ENCODE data around the gene PTPRM.

The PTPRM gene

DNA sequence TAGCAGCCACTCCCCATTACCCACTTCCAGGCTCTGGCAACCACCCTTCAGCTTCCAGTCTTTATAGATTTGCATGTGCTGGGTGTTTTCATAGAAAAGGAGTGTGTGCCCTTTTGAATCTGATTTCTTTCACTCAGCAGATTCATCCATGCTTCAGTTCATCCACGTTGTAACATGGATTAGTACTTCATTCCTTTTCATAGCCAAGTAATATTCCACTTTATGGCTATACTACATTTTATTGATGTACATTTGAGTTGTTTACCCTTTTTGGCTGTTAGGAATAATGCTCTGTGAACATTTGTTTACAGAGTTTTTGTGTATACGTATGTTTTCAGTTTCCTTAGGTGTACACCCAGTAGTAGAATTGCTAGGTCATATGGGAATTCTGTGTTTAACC lies 836.6 kb downstream of the PTPRM start:
- Histone ChIP-seq H3K9me3 (ENCODE audit: control insufficient read depth in 2 of 2, low read length in 2 of 2) (no peaks in the 10 kb centered on the region), H3K27me3 (ENCODE audit: control insufficient read depth in 2 of 2, insufficient read depth in 2 of 2, low read length in 2 of 2) (no peaks in the 10 kb centered on the region), H3K27ac (ENCODE audit: low read depth in 2 of 2, low read length in 2 of 2) (no peak overlapping the region), H3K4me3 (ENCODE audit: low read length in 2 of 2) (no peak overlapping the region), H3K4me1 (ENCODE audit: control insufficient read depth in 2 of 2, insufficient read depth in 2 of 2, low read length in 2 of 2) (no peaks in the 10 kb centered on the region), H3K36me3 (ENCODE audit: control insufficient read depth in 2 of 2, insufficient read depth in 2 of 2, low read length in 2 of 2) (no peaks in the 10 kb centered on the region), H3K9ac (ENCODE audit: low read depth in 1 of 2, low read length in 2 of 2) (no peak overlapping the region)

- no peaks in the 10 kb centered on the region for H3K9me3 ChIP-seq (ENCODE audit: control insufficient read depth in 2 of 2, low read length in 2 of 2)
- no peak overlapping the region for H3K4me3 ChIP-seq (ENCODE audit: low read length in 2 of 2)
- no peak overlapping the region for H3K9ac ChIP-seq (ENCODE audit: low read depth in 1 of 2, low read length in 2 of 2)
- no peaks in the 10 kb centered on the region for H3K36me3 ChIP-seq (ENCODE audit: control insufficient read depth in 2 of 2, insufficient read depth in 2 of 2, low read length in 2 of 2)
- H3K27me3 ChIP-seq (ENCODE audit: control insufficient read depth in 2 of 2, insufficient read depth in 2 of 2, low read length in 2 of 2): no peaks in the 10 kb centered on the region
- no peak overlapping the region for H3K27ac ChIP-seq (ENCODE audit: low read depth in 2 of 2, low read length in 2 of 2)
- H3K4me1 ChIP-seq (ENCODE audit: control insufficient read depth in 2 of 2, insufficient read depth in 2 of 2, low read length in 2 of 2): no peaks in the 10 kb centered on the region
Measured at GRCh38 chr18:8406186-8406867, 839.2 kb downstream of the PTPRM start.

DNA sequence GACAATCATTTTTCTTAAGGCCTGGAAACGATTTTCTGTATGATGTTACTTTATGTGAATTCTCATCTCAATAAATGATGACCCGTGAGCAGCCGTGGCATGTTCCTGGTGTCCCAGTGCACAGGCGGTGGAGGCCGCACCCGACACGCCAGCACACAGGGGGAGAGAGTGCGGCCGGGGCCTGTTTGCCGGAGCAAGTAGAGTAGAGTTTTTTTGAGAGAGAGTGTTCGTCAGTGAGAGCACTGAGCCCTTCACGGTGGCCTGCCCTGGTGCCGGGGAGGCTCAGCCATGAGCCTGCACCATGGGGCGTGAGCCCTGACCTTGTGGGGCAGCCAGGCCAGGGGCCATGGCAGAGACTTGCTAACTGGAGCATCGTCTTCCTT lies 839.7 kb downstream of the PTPRM start:
- H3K27me3 ChIP-seq (ENCODE audit: control insufficient read depth in 2 of 2, insufficient read depth in 2 of 2, low read length in 2 of 2): no peaks in the 10 kb centered on the region
- H3K4me1 ChIP-seq (ENCODE audit: control insufficient read depth in 2 of 2, insufficient read depth in 2 of 2, low read length in 2 of 2): no peaks in the 10 kb centered on the region
- no peaks in the 10 kb centered on the region for H3K9me3 ChIP-seq (ENCODE audit: control insufficient read depth in 2 of 2, low read length in 2 of 2)
- no peaks in the 10 kb centered on the region for H3K36me3 ChIP-seq (ENCODE audit: control insufficient read depth in 2 of 2, insufficient read depth in 2 of 2, low read length in 2 of 2)
- H3K27ac ChIP-seq (ENCODE audit: low read depth in 2 of 2, low read length in 2 of 2): no peak overlapping the region
- H3K9ac ChIP-seq (ENCODE audit: low read depth in 1 of 2, low read length in 2 of 2): no peak overlapping the region
- H3K4me3 ChIP-seq (ENCODE audit: low read length in 2 of 2): no peak overlapping the region

DNA sequence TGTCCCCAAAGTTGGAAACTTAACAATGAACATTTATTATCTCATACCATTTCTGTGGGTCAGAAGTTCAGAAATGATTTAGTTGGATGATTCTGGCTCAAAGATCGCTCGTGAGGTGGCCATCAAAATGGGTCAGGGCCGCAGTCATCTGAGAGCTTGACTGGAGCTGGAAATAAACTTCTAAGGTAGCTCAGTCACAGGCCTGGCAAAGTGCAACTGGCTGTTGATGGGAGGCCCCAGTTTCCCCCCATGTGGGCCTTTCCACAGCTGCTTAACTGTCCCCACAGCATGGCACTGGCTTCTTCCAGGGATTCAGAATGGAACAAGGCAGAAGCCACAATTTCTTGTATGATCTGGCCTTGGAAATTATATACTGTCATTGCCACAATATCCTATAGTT lies 842.0 kb downstream of the PTPRM start:
- Histone ChIP-seq H3K36me3 (ENCODE audit: control insufficient read depth in 2 of 2, insufficient read depth in 2 of 2, low read length in 2 of 2) (no peaks in the 10 kb centered on the region), H3K27ac (ENCODE audit: low read depth in 2 of 2, low read length in 2 of 2) (no peak overlapping the region), H3K4me1 (ENCODE audit: control insufficient read depth in 2 of 2, insufficient read depth in 2 of 2, low read length in 2 of 2) (no peaks in the 10 kb centered on the region), H3K27me3 (ENCODE audit: control insufficient read depth in 2 of 2, insufficient read depth in 2 of 2, low read length in 2 of 2) (no peaks in the 10 kb centered on the region), H3K4me3 (ENCODE audit: low read length in 2 of 2) (no peak overlapping the region), H3K9me3 (ENCODE audit: control insufficient read depth in 2 of 2, low read length in 2 of 2) (no peaks in the 10 kb centered on the region), H3K9ac (ENCODE audit: low read depth in 1 of 2, low read length in 2 of 2) (no peak overlapping the region)

DNA sequence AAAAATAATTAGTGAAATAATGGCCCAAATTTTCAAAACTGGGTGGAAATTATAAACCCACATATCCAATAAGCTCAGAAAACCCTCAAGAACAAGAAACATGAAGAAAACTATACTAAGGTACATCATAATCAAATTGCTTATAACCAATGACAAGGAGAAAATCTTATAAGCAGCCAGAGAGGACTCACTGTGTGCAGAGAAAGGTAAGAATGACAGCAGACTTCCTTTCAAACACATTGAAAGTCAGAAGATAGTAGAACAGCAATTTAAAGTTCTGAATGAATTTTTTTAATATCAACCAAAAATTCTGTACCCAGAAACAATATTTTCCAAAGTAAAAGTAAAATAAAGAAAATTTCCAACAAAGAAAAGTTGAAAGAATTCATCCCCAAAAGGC lies 844.4 kb downstream of the PTPRM start:
- H3K9ac ChIP-seq (ENCODE audit: low read depth in 1 of 2, low read length in 2 of 2): no peak overlapping the region
- no peaks in the 10 kb centered on the region for H3K27me3 ChIP-seq (ENCODE audit: control insufficient read depth in 2 of 2, insufficient read depth in 2 of 2, low read length in 2 of 2)
- no peaks in the 10 kb centered on the region for H3K9me3 ChIP-seq (ENCODE audit: control insufficient read depth in 2 of 2, low read length in 2 of 2)
- no peak overlapping the region for H3K27ac ChIP-seq (ENCODE audit: low read depth in 2 of 2, low read length in 2 of 2)
- H3K4me1 ChIP-seq (ENCODE audit: control insufficient read depth in 2 of 2, insufficient read depth in 2 of 2, low read length in 2 of 2): no peaks in the 10 kb centered on the region
- no peaks in the 10 kb centered on the region for H3K36me3 ChIP-seq (ENCODE audit: control insufficient read depth in 2 of 2, insufficient read depth in 2 of 2, low read length in 2 of 2)
- no peak overlapping the region for H3K4me3 ChIP-seq (ENCODE audit: low read length in 2 of 2)

GRCh38 chr18:8412117-8412516 lies 845.0 kb downstream of the PTPRM start:
- no peak overlapping the region for H3K9ac ChIP-seq (ENCODE audit: low read depth in 1 of 2, low read length in 2 of 2)
- no peaks in the 10 kb centered on the region for H3K9me3 ChIP-seq (ENCODE audit: control insufficient read depth in 2 of 2, low read length in 2 of 2)
- H3K27me3 ChIP-seq (ENCODE audit: control insufficient read depth in 2 of 2, insufficient read depth in 2 of 2, low read length in 2 of 2): no peaks in the 10 kb centered on the region
- H3K27ac ChIP-seq (ENCODE audit: low read depth in 2 of 2, low read length in 2 of 2): no peak overlapping the region
- no peak overlapping the region for H3K4me3 ChIP-seq (ENCODE audit: low read length in 2 of 2)
- no peaks in the 10 kb centered on the region for H3K4me1 ChIP-seq (ENCODE audit: control insufficient read depth in 2 of 2, insufficient read depth in 2 of 2, low read length in 2 of 2)
- no peaks in the 10 kb centered on the region for H3K36me3 ChIP-seq (ENCODE audit: control insufficient read depth in 2 of 2, insufficient read depth in 2 of 2, low read length in 2 of 2)

- Histone ChIP-seq H3K36me3 (ENCODE audit: control insufficient read depth in 2 of 2, insufficient read depth in 2 of 2, low read length in 2 of 2) (no peaks in the 10 kb centered on the region), H3K9me3 (ENCODE audit: control insufficient read depth in 2 of 2, low read length in 2 of 2) (no peaks in the 10 kb centered on the region), H3K4me1 (ENCODE audit: control insufficient read depth in 2 of 2, insufficient read depth in 2 of 2, low read length in 2 of 2) (no peaks in the 10 kb centered on the region), H3K27me3 (ENCODE audit: control insufficient read depth in 2 of 2, insufficient read depth in 2 of 2, low read length in 2 of 2) (no peaks in the 10 kb centered on the region), H3K27ac (ENCODE audit: low read depth in 2 of 2, low read length in 2 of 2) (no peak overlapping the region), H3K4me3 (ENCODE audit: low read length in 2 of 2) (no peak overlapping the region), H3K9ac (ENCODE audit: low read depth in 1 of 2, low read length in 2 of 2) (no peak overlapping the region)
Measured at GRCh38 chr18:8413189-8413588, 846.1 kb downstream of the PTPRM start.

- Histone ChIP-seq H3K36me3 (ENCODE audit: control insufficient read depth in 2 of 2, insufficient read depth in 2 of 2, low read length in 2 of 2) (no peaks in the 10 kb centered on the region), H3K27ac (ENCODE audit: low read depth in 2 of 2, low read length in 2 of 2) (no peak overlapping the region), H3K9ac (ENCODE audit: low read depth in 1 of 2, low read length in 2 of 2) (no peak overlapping the region), H3K27me3 (ENCODE audit: control insufficient read depth in 2 of 2, insufficient read depth in 2 of 2, low read length in 2 of 2) (no peaks in the 10 kb centered on the region), H3K4me3 (ENCODE audit: low read length in 2 of 2) (no peak overlapping the region), H3K4me1 (ENCODE audit: control insufficient read depth in 2 of 2, insufficient read depth in 2 of 2, low read length in 2 of 2) (no peaks in the 10 kb centered on the region), H3K9me3 (ENCODE audit: control insufficient read depth in 2 of 2, low read length in 2 of 2) (no peaks in the 10 kb centered on the region)
Measured at GRCh38 chr18:8413751-8414150, 846.6 kb downstream of the PTPRM start.

- no peak overlapping the region for H3K4me3 ChIP-seq (ENCODE audit: low read length in 2 of 2)
- H3K4me1 ChIP-seq (ENCODE audit: control insufficient read depth in 2 of 2, insufficient read depth in 2 of 2, low read length in 2 of 2): no peaks in the 10 kb centered on the region
- no peaks in the 10 kb centered on the region for H3K9me3 ChIP-seq (ENCODE audit: control insufficient read depth in 2 of 2, low read length in 2 of 2)
- H3K9ac ChIP-seq (ENCODE audit: low read depth in 1 of 2, low read length in 2 of 2): no peak overlapping the region
- H3K36me3 ChIP-seq (ENCODE audit: control insufficient read depth in 2 of 2, insufficient read depth in 2 of 2, low read length in 2 of 2): no peaks in the 10 kb centered on the region
- H3K27ac ChIP-seq (ENCODE audit: low read depth in 2 of 2, low read length in 2 of 2): no peak overlapping the region
- H3K27me3 ChIP-seq (ENCODE audit: control insufficient read depth in 2 of 2, insufficient read depth in 2 of 2, low read length in 2 of 2): no peaks in the 10 kb centered on the region
Measured at GRCh38 chr18:8416212-8417019, 849.3 kb downstream of the PTPRM start.

DNA sequence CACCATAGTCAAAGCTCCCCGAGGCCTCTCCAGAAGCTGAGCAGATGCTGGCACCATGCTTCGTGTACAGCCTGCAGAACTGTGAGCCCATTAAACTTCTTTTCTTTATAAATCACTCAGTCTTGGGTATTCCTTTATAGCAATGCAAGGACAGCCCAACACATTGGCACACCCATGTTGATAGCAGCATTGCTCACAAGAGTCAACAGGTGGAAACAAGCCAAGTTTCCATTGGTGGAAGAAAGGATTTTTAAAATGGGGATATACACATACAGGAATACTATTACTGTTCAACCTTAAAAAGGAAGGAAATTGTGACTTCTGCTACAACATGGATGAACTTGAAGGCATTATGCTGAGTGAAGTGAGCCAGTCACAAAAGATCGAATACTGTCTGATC lies 855.3 kb downstream of the PTPRM start:
- Histone ChIP-seq H3K9ac (ENCODE audit: low read depth in 1 of 2, low read length in 2 of 2) (no peak overlapping the region), H3K36me3 (ENCODE audit: control insufficient read depth in 2 of 2, insufficient read depth in 2 of 2, low read length in 2 of 2) (no peaks in the 10 kb centered on the region), H3K27ac (ENCODE audit: low read depth in 2 of 2, low read length in 2 of 2) (no peak overlapping the region), H3K27me3 (ENCODE audit: control insufficient read depth in 2 of 2, insufficient read depth in 2 of 2, low read length in 2 of 2) (no peaks in the 10 kb centered on the region), H3K4me1 (ENCODE audit: control insufficient read depth in 2 of 2, insufficient read depth in 2 of 2, low read length in 2 of 2) (no peaks in the 10 kb centered on the region), H3K9me3 (ENCODE audit: control insufficient read depth in 2 of 2, low read length in 2 of 2) (no peaks in the 10 kb centered on the region), H3K4me3 (ENCODE audit: low read length in 2 of 2) (no peak overlapping the region)
